ENCODE results near the gene ZMYM3. TPM values are rescaled to one million over a fixed set of nuclear protein-coding genes. Genes with fewer than 3 reads are reported as not detected.

Gene ZMYM3
- total RNA-seq, 2 experiments from 2014 or later = 25.8 to 27.5 TPM

GRCh38 chrX:71239781-71240180 lies 14.2 kb downstream of the ZMYM3 start:
- intact Hi-C loops (cut with micrococcal nuclease) = no loop called here
- no peaks in the 10 kb centered on the region for H3K9me3 Mint-ChIP-seq
- no peak for DNase-seq
- ATAC-seq = no peak
- no peak overlapping the region for H3K4me3 Mint-ChIP-seq
- no peak for TF ChIP-seq CTCF (IDR thresholded peaks at IDR 0.05)
- H3K27me3 Mint-ChIP-seq = no peaks in the 10 kb centered on the region
- peaks cover 14% of the 10 kb centered on the region for H3K36me3 Mint-ChIP-seq (ENCODE audit: low read depth)
- no peaks in the 10 kb centered on the region for H3K4me1 Mint-ChIP-seq (ENCODE audit: low read depth)
- CTCF ChIA-PET = no interaction called here
- POLR2A ChIA-PET = no interaction called here
- no peak overlapping the region for H3K27ac Mint-ChIP-seq

GRCh38 chrX:71236836-71237235 lies 17.1 kb downstream of the ZMYM3 start:
- no peak for ATAC-seq
- intact Hi-C loops (cut with micrococcal nuclease) = no loop called here
- CTCF ChIA-PET = no interaction called here
- Mint-ChIP-seq H3K9me3 (no peaks in the 10 kb centered on the region), H3K27ac (no peak overlapping the region), H3K4me1 (ENCODE audit: low read depth) (no peaks in the 10 kb centered on the region), H3K4me3 (no peak overlapping the region), H3K27me3 (no peaks in the 10 kb centered on the region), H3K36me3 (ENCODE audit: low read depth) (peaks cover 11% of the 10 kb centered on the region)
- POLR2A ChIA-PET = no interaction called here
- no peak for DNase-seq
- no peak for TF ChIP-seq CTCF (IDR thresholded peaks at IDR 0.05)

GRCh38 chrX:71235482-71235881 lies 18.5 kb downstream of the ZMYM3 start:
- TF ChIP-seq CTCF (IDR thresholded peaks at IDR 0.05) = no peak
- H3K27ac Mint-ChIP-seq = no peak overlapping the region
- ATAC-seq (no peak), DNase-seq (no peak)
- no peaks in the 10 kb centered on the region for H3K9me3 Mint-ChIP-seq
- H3K4me3 Mint-ChIP-seq = no peak overlapping the region
- H3K4me1 Mint-ChIP-seq (ENCODE audit: low read depth) = no peaks in the 10 kb centered on the region
- ChIA-PET CTCF (no interaction called here), POLR2A (no interaction called here)
- no peaks in the 10 kb centered on the region for H3K27me3 Mint-ChIP-seq
- intact Hi-C loops (cut with micrococcal nuclease) = no loop called here
- peaks cover 6% of the 10 kb centered on the region for H3K36me3 Mint-ChIP-seq (ENCODE audit: low read depth)

GRCh38 chrX:71228063-71228642 lies 25.8 kb downstream of the ZMYM3 start:
- ChIA-PET POLR2A (interaction anchor here (0.8 kb wide), 1 partner anchor 55 kb away, joined by 3 read pairs; the partner anchor contains the start of gene NONO), CTCF (no interaction called here)
- intact Hi-C loops (cut with micrococcal nuclease) = no loop called here

More at GRCh38 chrX:71228063-71228642, 25.8 kb downstream of the ZMYM3 start:
- TF ChIP-seq CTCF (IDR thresholded peaks at IDR 0.05) = no peak
- H3K4me3 Mint-ChIP-seq = no peak overlapping the region
- no peak overlapping the region for H3K27ac Mint-ChIP-seq
- no peaks in the 10 kb centered on the region for H3K36me3 Mint-ChIP-seq (ENCODE audit: low read depth)
- H3K27me3 Mint-ChIP-seq = no peaks in the 10 kb centered on the region
- no peaks in the 10 kb centered on the region for H3K9me3 Mint-ChIP-seq
- ATAC-seq (no peak), DNase-seq (no peak)
- H3K4me1 Mint-ChIP-seq (ENCODE audit: low read depth) = no peaks in the 10 kb centered on the region
